Body of pancreas (tissue), 4 donors: ENCODE measurements around the gene KCNAB1. TPM values are rescaled to one million over a fixed set of nuclear protein-coding genes. Genes with fewer than 3 reads are reported as not detected.

Experiments used
- ATAC-seq: fragments of 150-250 bp; one replicate; pipeline ENCODE4 v1.9.1; 2016
- DNase-seq, 4 donors: peaks; one replicate each; pipeline ENCODE4 v3.0.0-alpha.2; 2019
- H3K27ac ChIP-seq, 4 donors: fragments of 200-600 bp; sonication (generic); 1 replicate in 3 of 4; 2 replicates in 1 of 4; pipeline versions ENCODE4 v1.5.1 to v1.6.1; 2016 to 2019; ENCODE audit warnings: mild to moderate bottlenecking in 1 of 4, mixed read lengths in 1 of 4, moderate library complexity in 1 of 4
- H3K27me3 ChIP-seq, 2 donors: fragments of 200-600 bp; sonication (generic); one replicate each; pipeline ENCODE4 v1.6.0; 2016; ENCODE audit warnings: mild to moderate bottlenecking in 1 of 2
- H3K36me3 ChIP-seq, 2 donors: fragments of 200-600 bp; sonication (generic); replicated peaks in 1 of 2; 2 replicates each; pipeline ENCODE4 v1.5.1; 2016; ENCODE audit warnings: low read depth in 2 of 2; ENCODE audit not compliant: insufficient read depth in 1 of 2
- H3K4me1 ChIP-seq: fragments of 200-600 bp; sonication (generic); one replicate; pipeline ENCODE4 v1.6.0; 2016
- H3K4me3 ChIP-seq, 2 donors: fragments of 200-600 bp; sonication (generic); 1 replicate in 1 of 2; 2 replicates in 1 of 2; pipeline ENCODE4 v1.5.1; 2016 to 2019
- H3K9me3 ChIP-seq, 3 donors: fragments of 200-600 bp; sonication (generic); 1 replicate in 2 of 3; 2 replicates in 1 of 3; pipeline ENCODE4 v1.5.1; 2016
- CTCF ChIP-seq, 7 experiments: fragments of 450-650 bp in 4 of 7; fragments of 200-600 bp in 3 of 7; sonication (generic) in 3 of 7; IDR thresholded peaks; one replicate each; pipeline ENCODE4 v1.5.1; 2016 to 2019; ENCODE audit warnings: antibody characterized with exemption in 7 of 7
- POLR2A ChIP-seq, 3 donors: fragments of 450-650 bp; IDR thresholded peaks; one replicate each; pipeline ENCODE4 v1.6.1; 2016; ENCODE audit warnings: antibody characterized with exemption in 3 of 3, mild to moderate bottlenecking in 2 of 3
- WGBS, 2 donors: methylation state at CpG; one replicate each; pipeline ENCODE4 v1.1.5; 2017; 5-methylcytosine and 5-hydroxymethylcytosine counted together
- intact Hi-C: fragments of 100-400 bp; cut with DNase I; formaldehyde crosslinking; loops from one replicate; pipeline ENCODE4 v1.15.1; 2023
- total RNA-seq, 2 donors: library from RNA; depleted of rRNA; stranded (reverse); fragments of >200 nt; gene quantifications; one replicate each; pipeline ENCODE4 v1.1.0, GENCODE V29; 2016

KCNAB1 gene
- total RNA-seq, 2 donors from 2014 or later: 5.2 to 5.3 TPM

GRCh38 chr3:156421534-156421933 lies 301.2 kb downstream of the KCNAB1 start:
- intact Hi-C loops: no loop called here
- H3K4me1 ChIP-seq: no peaks in the 10 kb centered on the region
- no peak overlapping the region for H3K27ac ChIP-seq
- no peak overlapping the region for H3K4me3 ChIP-seq
- H3K9me3 ChIP-seq: no peaks in the 10 kb centered on the region
- no peak for ATAC-seq
- TF ChIP-seq POLR2A (IDR thresholded peaks at IDR 0.05) (no peak), CTCF (IDR thresholded peaks at IDR 0.05) (no peak)
- H3K36me3 ChIP-seq: no peaks in the 10 kb centered on the region
- DNase-seq: no peak
- H3K27me3 ChIP-seq: no peaks in the 10 kb centered on the region
- WGBS, 2 donors: 84 to 88% methylated on average over 4 of the region's 4 CpGs

- ATAC-seq: no peak
- Histone ChIP-seq H3K36me3 (no peaks in the 10 kb centered on the region), H3K9me3 (no peaks in the 10 kb centered on the region), H3K27me3 (no peaks in the 10 kb centered on the region), H3K4me1 (no peaks in the 10 kb centered on the region), H3K27ac (no peak overlapping the region), H3K4me3 (no peak overlapping the region)
- TF ChIP-seq POLR2A (IDR thresholded peaks at IDR 0.05) (no peak), CTCF (IDR thresholded peaks at IDR 0.05) (no peak)
- intact Hi-C loops: no loop called here
- DNase-seq: no peak
Observed at GRCh38 chr3:156424758-156425157, 304.4 kb downstream of the KCNAB1 start.

- intact Hi-C loops: no loop called here
- whole genome bisulfite sequencing, 2 donors: 66 to 74% methylated on average over 6 of the region's 6 CpGs
- no peaks in the 10 kb centered on the region for H3K36me3 ChIP-seq
- no peak overlapping the region for H3K27ac ChIP-seq
- no peaks in the 10 kb centered on the region for H3K4me1 ChIP-seq
- no peak overlapping the region for H3K4me3 ChIP-seq
- no peaks in the 10 kb centered on the region for H3K27me3 ChIP-seq
- ATAC-seq (no peak), DNase-seq (no peak)
- H3K9me3 ChIP-seq: no peaks in the 10 kb centered on the region
- TF ChIP-seq CTCF (IDR thresholded peaks at IDR 0.05) (no peak), POLR2A (IDR thresholded peaks at IDR 0.05) (no peak)
Observed at GRCh38 chr3:156425651-156426050, 305.3 kb downstream of the KCNAB1 start.

- H3K27me3 ChIP-seq: no peaks in the 10 kb centered on the region
- H3K4me1 ChIP-seq: no peaks in the 10 kb centered on the region
- H3K27ac ChIP-seq: no peak overlapping the region
Observed at GRCh38 chr3:156429125-156429524, 308.7 kb downstream of the KCNAB1 start.

More at GRCh38 chr3:156429125-156429524, 308.7 kb downstream of the KCNAB1 start:
- DNase-seq (no peak), ATAC-seq (no peak)
- Histone ChIP-seq H3K4me3 (no peak overlapping the region), H3K9me3 (no peaks in the 10 kb centered on the region), H3K36me3 (no peaks in the 10 kb centered on the region)
- intact Hi-C loops: no loop called here
- WGBS, 2 donors: 66 to 68% methylated on average over 4 of the region's 4 CpGs
- TF ChIP-seq CTCF (IDR thresholded peaks at IDR 0.05) (no peak), POLR2A (IDR thresholded peaks at IDR 0.05) (no peak)
